Endothelial cell of umbilical vein (primary cell): ENCODE data around the gene SAP30.

ENCODE experiments used
- EZH2 ChIP-seq: IDR thresholded peaks from 2 replicates; pipeline ENCODE4 v1.6.1; 2012; ENCODE audit warnings: borderline replicate concordance, low read depth, mild to moderate bottlenecking, moderate library complexity, low read length, inconsistent platforms; ENCODE audit not compliant: severe bottlenecking
- FOS ChIP-seq: IDR thresholded peaks from 2 replicates; pipeline ENCODE4 v1.6.1; 2011; ENCODE audit warnings: mild to moderate bottlenecking, low read length, moderate library complexity, borderline replicate concordance; ENCODE audit not compliant: insufficient read depth
- GATA2 ChIP-seq: IDR thresholded peaks from 2 replicates; pipeline ENCODE4 v1.7.0; 2011; ENCODE audit warnings: low read depth, mild to moderate bottlenecking, moderate library complexity, mixed read lengths, low read length; ENCODE audit not compliant: insufficient read length, insufficient read depth
- JUN ChIP-seq: IDR thresholded peaks from 2 replicates; pipeline ENCODE4 v1.6.1; 2011; ENCODE audit warnings: borderline replicate concordance, low read depth; ENCODE audit not compliant: insufficient read length, insufficient read depth
- MYC ChIP-seq: IDR thresholded peaks from one replicate; pipeline ENCODE4 v1.6.1; 2011; ENCODE audit warnings: mild to moderate bottlenecking, low read depth, low read length
- POLR2A ChIP-seq: IDR thresholded peaks from 2 replicates; pipeline ENCODE4 v1.6.1; 2012; ENCODE audit warnings: low read depth, mild to moderate bottlenecking, control low read depth, low read length
- POLR2AphosphoS5 ChIP-seq: IDR thresholded peaks from 2 replicates; pipeline ENCODE4 v1.6.1; 2012; ENCODE audit warnings: low read depth, mild to moderate bottlenecking, control low read depth, low read length, moderate library complexity; ENCODE audit not compliant: insufficient read depth
- TF ChIP-seq, protein P1 (sequence below), 2 donors: IDR thresholded peaks; 1 replicate in 1 of 2; 2 replicates in 1 of 2; pipeline ENCODE4 v1.5.1; 2011; ENCODE audit warnings: low read length in 2 of 2, mild to moderate bottlenecking in 2 of 2, moderate library complexity in 2 of 2, control low read depth in 1 of 2, inconsistent platforms in 1 of 2, low read depth in 1 of 2; ENCODE audit not compliant: insufficient read depth in 1 of 2; ENCODE audit errors: extremely low read depth in 1 of 2
- TF ChIP-seq, protein P2 (sequence below): IDR thresholded peaks from 2 replicates; pipeline ENCODE4 v1.6.1; 2011; ENCODE audit not compliant: insufficient read depth, insufficient read length

DNA sequence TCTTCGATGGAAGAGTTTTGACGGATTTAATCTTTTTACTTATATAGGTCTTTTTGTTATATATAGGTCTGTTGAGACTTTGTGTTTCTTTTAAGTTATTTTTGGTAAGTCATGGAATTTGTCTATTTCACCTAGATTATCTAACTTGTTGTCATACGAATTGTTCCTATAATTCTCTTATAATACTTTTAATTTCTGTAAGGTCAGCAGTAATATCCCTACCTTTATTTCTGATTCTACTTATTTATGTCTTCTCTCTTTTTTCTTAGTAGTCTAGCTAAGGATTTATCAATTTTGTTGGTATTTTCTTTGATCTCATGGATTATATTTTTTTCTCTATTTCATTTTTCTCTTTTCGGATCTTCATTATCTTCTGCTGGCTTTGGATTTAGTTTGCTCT is 11.6 kb downstream of the SAP30 start:
- TF ChIP-seq JUN = no peak
- TF ChIP-seq, protein P1, sequence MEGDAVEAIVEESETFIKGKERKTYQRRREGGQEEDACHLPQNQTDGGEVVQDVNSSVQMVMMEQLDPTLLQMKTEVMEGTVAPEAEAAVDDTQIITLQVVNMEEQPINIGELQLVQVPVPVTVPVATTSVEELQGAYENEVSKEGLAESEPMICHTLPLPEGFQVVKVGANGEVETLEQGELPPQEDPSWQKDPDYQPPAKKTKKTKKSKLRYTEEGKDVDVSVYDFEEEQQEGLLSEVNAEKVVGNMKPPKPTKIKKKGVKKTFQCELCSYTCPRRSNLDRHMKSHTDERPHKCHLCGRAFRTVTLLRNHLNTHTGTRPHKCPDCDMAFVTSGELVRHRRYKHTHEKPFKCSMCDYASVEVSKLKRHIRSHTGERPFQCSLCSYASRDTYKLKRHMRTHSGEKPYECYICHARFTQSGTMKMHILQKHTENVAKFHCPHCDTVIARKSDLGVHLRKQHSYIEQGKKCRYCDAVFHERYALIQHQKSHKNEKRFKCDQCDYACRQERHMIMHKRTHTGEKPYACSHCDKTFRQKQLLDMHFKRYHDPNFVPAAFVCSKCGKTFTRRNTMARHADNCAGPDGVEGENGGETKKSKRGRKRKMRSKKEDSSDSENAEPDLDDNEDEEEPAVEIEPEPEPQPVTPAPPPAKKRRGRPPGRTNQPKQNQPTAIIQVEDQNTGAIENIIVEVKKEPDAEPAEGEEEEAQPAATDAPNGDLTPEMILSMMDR (IDR thresholded peaks at IDR 0.05; ENCODE audit: extremely low read depth in 1 of 2, insufficient read depth in 1 of 2, low read depth in 1 of 2, low read length in 2 of 2) = no peak
- TF ChIP-seq EZH2 = no peak
- no peak for TF ChIP-seq POLR2A
- no peak for TF ChIP-seq POLR2AphosphoS5
- TF ChIP-seq, protein P2, sequence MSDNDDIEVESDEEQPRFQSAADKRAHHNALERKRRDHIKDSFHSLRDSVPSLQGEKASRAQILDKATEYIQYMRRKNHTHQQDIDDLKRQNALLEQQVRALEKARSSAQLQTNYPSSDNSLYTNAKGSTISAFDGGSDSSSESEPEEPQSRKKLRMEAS = no peak
- TF ChIP-seq FOS = no peak
- no peak for TF ChIP-seq GATA2
- TF ChIP-seq MYC = no peak
